ENCODE results near the gene ATOH1.

ATOH1 gene

DNA sequence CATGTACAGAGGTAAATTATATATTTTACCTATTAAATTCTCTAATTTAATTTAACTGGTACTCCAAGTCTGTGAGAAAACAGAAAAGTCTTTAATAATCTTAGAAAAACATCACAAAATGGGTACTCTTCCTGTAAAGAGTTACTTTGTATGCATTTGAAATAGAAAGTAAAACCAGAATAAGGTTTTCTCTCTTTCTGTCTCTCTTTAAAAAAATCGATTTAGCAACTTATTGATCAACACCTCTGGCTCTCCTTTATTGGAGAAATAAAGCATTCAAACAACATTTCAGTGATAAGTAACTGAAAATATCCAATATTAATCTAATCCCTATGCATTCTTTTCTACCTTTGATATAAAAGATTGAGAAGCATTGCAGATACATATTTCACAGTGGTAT is 27.4 kb downstream of the ATOH1 start:
- no peak for TF ChIP-seq POLR2AphosphoS5 (IDR thresholded peaks at IDR 0.05; ENCODE audit: low read depth, low read length)
- no peak for TF ChIP-seq FOXP2 (optimal IDR thresholded peaks at IDR 0.05; ENCODE audit: borderline replicate concordance, extremely low read depth, extremely low read length, insufficient read depth)
- no peak for TF ChIP-seq TAF1 (IDR thresholded peaks at IDR 0.05; ENCODE audit: borderline replicate concordance, insufficient read depth, low read length)
- no peak for TF ChIP-seq SIN3A (IDR thresholded peaks at IDR 0.05; ENCODE audit: borderline replicate concordance, insufficient read depth, low read length)
- TF ChIP-seq, protein P1, sequence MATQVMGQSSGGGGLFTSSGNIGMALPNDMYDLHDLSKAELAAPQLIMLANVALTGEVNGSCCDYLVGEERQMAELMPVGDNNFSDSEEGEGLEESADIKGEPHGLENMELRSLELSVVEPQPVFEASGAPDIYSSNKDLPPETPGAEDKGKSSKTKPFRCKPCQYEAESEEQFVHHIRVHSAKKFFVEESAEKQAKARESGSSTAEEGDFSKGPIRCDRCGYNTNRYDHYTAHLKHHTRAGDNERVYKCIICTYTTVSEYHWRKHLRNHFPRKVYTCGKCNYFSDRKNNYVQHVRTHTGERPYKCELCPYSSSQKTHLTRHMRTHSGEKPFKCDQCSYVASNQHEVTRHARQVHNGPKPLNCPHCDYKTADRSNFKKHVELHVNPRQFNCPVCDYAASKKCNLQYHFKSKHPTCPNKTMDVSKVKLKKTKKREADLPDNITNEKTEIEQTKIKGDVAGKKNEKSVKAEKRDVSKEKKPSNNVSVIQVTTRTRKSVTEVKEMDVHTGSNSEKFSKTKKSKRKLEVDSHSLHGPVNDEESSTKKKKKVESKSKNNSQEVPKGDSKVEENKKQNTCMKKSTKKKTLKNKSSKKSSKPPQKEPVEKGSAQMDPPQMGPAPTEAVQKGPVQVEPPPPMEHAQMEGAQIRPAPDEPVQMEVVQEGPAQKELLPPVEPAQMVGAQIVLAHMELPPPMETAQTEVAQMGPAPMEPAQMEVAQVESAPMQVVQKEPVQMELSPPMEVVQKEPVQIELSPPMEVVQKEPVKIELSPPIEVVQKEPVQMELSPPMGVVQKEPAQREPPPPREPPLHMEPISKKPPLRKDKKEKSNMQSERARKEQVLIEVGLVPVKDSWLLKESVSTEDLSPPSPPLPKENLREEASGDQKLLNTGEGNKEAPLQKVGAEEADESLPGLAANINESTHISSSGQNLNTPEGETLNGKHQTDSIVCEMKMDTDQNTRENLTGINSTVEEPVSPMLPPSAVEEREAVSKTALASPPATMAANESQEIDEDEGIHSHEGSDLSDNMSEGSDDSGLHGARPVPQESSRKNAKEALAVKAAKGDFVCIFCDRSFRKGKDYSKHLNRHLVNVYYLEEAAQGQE (IDR thresholded peaks at IDR 0.05; ENCODE audit: insufficient read depth in 1 of 2, low read depth in 2 of 2, low read length in 2 of 2): no peak

DNA sequence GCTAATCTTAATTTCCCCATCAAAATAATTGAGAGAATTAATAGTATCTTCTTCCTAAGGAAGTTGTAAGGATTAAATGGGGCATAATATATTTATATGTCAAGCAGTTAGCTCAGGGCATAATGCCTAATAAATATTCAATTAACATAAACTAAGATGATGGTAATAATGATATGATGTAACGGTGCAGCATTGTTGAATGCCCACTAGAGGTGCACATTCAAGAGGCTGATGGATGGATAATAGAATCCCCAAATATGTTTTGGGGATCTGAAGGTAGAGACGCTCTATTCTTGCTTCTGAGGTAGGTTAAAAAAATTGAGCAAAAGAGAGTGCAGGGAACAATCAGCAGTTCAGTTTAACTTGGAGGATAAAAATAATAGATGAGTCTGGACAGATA is 37.1 kb downstream of the ATOH1 start:
- TF ChIP-seq FOXP2 (optimal IDR thresholded peaks at IDR 0.05; ENCODE audit: borderline replicate concordance, extremely low read depth, extremely low read length, insufficient read depth): no peak
- TF ChIP-seq, protein P1 (IDR thresholded peaks at IDR 0.05; ENCODE audit: insufficient read depth in 1 of 2, low read depth in 2 of 2, low read length in 2 of 2): no peak
- no peak for TF ChIP-seq POLR2AphosphoS5 (IDR thresholded peaks at IDR 0.05; ENCODE audit: low read depth, low read length)
- no peak for TF ChIP-seq TAF1 (IDR thresholded peaks at IDR 0.05; ENCODE audit: borderline replicate concordance, insufficient read depth, low read length)

DNA sequence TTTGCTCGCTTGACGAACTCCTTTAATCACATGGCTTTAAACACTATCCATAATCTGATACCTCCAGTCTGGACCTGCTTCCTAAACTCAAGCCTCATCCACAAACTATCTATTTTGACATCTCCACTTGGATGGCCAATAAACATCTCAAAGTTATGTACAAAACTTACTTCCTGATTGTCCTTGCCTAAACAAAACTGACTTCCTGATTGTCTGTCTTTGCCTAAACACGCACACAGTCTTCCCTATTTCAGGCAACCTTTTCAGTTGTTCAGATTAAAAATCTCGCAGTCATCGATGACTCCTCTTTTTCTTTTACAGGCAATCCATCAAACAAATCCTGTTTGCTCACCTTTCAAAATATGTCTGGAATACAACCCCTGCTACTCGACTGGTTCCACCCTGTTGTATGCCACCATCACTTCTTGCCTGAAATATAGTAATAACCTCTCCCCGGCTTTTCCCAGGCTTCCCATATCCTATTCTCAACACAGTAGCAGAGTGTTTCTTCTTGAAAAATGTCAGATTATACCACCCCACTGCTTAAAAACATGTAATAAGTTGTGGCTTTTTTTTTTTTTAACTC is 39.0 kb downstream of the ATOH1 start:
- TF ChIP-seq TAF1 (IDR thresholded peaks at IDR 0.05; ENCODE audit: borderline replicate concordance, insufficient read depth, low read length) (no peak), FOXP2 (optimal IDR thresholded peaks at IDR 0.05; ENCODE audit: borderline replicate concordance, extremely low read depth, extremely low read length, insufficient read depth) (no peak), SIN3A (IDR thresholded peaks at IDR 0.05; ENCODE audit: borderline replicate concordance, insufficient read depth, low read length) (no peak), POLR2AphosphoS5 (IDR thresholded peaks at IDR 0.05; ENCODE audit: low read depth, low read length) (no peak)
- TF ChIP-seq, protein P1 (IDR thresholded peaks at IDR 0.05; ENCODE audit: insufficient read depth in 1 of 2, low read depth in 2 of 2, low read length in 2 of 2): no peak

GRCh38 chr4:93870876-93871458 is 42.4 kb downstream of the ATOH1 start:
- TF ChIP-seq SIN3A (IDR thresholded peaks at IDR 0.05; ENCODE audit: borderline replicate concordance, insufficient read depth, low read length) (no peak), FOXP2 (optimal IDR thresholded peaks at IDR 0.05; ENCODE audit: borderline replicate concordance, extremely low read depth, extremely low read length, insufficient read depth) (no peak), TAF1 (IDR thresholded peaks at IDR 0.05; ENCODE audit: borderline replicate concordance, insufficient read depth, low read length) (no peak), POLR2AphosphoS5 (IDR thresholded peaks at IDR 0.05; ENCODE audit: low read depth, low read length) (no peak)
- TF ChIP-seq, protein P1 (IDR thresholded peaks at IDR 0.05; ENCODE audit: insufficient read depth in 1 of 2, low read depth in 2 of 2, low read length in 2 of 2): no peak
